CD14-positive monocyte (primary cell): ENCODE data around the gene PRKCA. TPM values are rescaled to one million over a fixed set of nuclear protein-coding genes. Genes with fewer than 3 reads are reported as not detected.

ENCODE experiments used
- DNase-seq, 3 donors: peaks; one replicate each; pipeline ENCODE4 v3.0.0-alpha.2; 2011 to 2022
- H2AFZ ChIP-seq: 2 replicates; pipeline ENCODE4 v1.6.0; 2012; ENCODE audit warnings: mild to moderate bottlenecking, low read depth, low read length, inconsistent platforms; ENCODE audit not compliant: insufficient read depth, poor library complexity, severe bottlenecking
- H3K27ac ChIP-seq, 2 donors: 1 replicate in 1 of 2; 2 replicates in 1 of 2; pipeline ENCODE4 v1.5.1; 2012 to 2013; ENCODE audit warnings: low read length in 2 of 2, control low read depth in 1 of 2, inconsistent platforms in 1 of 2, low read depth in 1 of 2, mild to moderate bottlenecking in 1 of 2
- H3K27me3 ChIP-seq, 2 donors: one replicate each; pipeline versions ENCODE4 v1.6.0 to v1.6.1; 2011 to 2013; ENCODE audit warnings: low read length in 2 of 2; ENCODE audit not compliant: control insufficient read depth in 2 of 2, insufficient read depth in 2 of 2
- H3K36me3 ChIP-seq, 2 donors: replicated peaks in 1 of 2; 1 replicate in 1 of 2; 2 replicates in 1 of 2; pipeline versions ENCODE4 v1.5.1 to v1.6.1; 2012 to 2013; ENCODE audit warnings: low read length in 2 of 2, control low read depth in 1 of 2, inconsistent platforms in 1 of 2, mild to moderate bottlenecking in 1 of 2; ENCODE audit not compliant: insufficient read depth in 2 of 2, control insufficient read depth in 1 of 2
- H3K4me1 ChIP-seq, 2 donors: 1 replicate in 1 of 2; 2 replicates in 1 of 2; pipeline versions ENCODE4 v1.5.1 to v1.6.1; 2012 to 2013; ENCODE audit warnings: low read length in 2 of 2, control low read depth in 1 of 2, inconsistent platforms in 1 of 2, mild to moderate bottlenecking in 1 of 2, moderate library complexity in 1 of 2; ENCODE audit not compliant: insufficient read depth in 2 of 2, control insufficient read depth in 1 of 2
- H3K4me2 ChIP-seq: replicated peaks from 2 replicates; pipeline ENCODE3; 2012; ENCODE audit warnings: low read length, moderate library complexity, mild to moderate bottlenecking; ENCODE audit not compliant: poor library complexity, severe bottlenecking; ENCODE audit errors: extremely low read depth
- H3K4me3 ChIP-seq, 3 experiments: fragments of 200-600 bp in 1 of 3; sonication (generic) in 1 of 3; replicated peaks in 1 of 3; 1 replicate in 2 of 3; 2 replicates in 1 of 3; pipeline ENCODE4 v1.5.1; 2011 to 2013; ENCODE audit warnings: low read length in 3 of 3, mild to moderate bottlenecking in 3 of 3, control low read depth in 2 of 3, low read depth in 2 of 3, inconsistent platforms in 1 of 3, moderate library complexity in 1 of 3
- H3K79me2 ChIP-seq: 2 replicates; pipeline ENCODE4 v1.6.0; 2012; ENCODE audit warnings: mild to moderate bottlenecking, control low read depth, inconsistent platforms, low read length, moderate library complexity; ENCODE audit not compliant: insufficient read depth
- H3K9ac ChIP-seq: 2 replicates; pipeline ENCODE4 v1.6.0; 2017; ENCODE audit warnings: low read length, mild to moderate bottlenecking; ENCODE audit not compliant: insufficient read depth, poor library complexity, severe bottlenecking
- H3K9me3 ChIP-seq, 2 donors: replicated peaks in 1 of 2; 1 replicate in 1 of 2; 2 replicates in 1 of 2; pipeline versions ENCODE4 v1.5.1 to v1.6.1; 2012 to 2013; ENCODE audit warnings: low read length in 2 of 2, control low read depth in 1 of 2; ENCODE audit not compliant: control insufficient read depth in 1 of 2, insufficient read depth in 1 of 2
- H4K20me1 ChIP-seq: 2 replicates; pipeline ENCODE4 v1.6.0; 2012; ENCODE audit warnings: mild to moderate bottlenecking, low read length, control low read depth, moderate library complexity; ENCODE audit not compliant: insufficient read depth
- H3K27ac Mint-ChIP-seq, 7 donors: one replicate each; pipeline ENCODE4 v1.8.0; 2020; ENCODE audit warnings: mild to moderate bottlenecking in 7 of 7, mixed read lengths in 7 of 7, moderate library complexity in 6 of 7, inconsistent platforms in 2 of 7
- H3K27me3 Mint-ChIP-seq, 3 donors: one replicate each; pipeline ENCODE4 v1.8.0; 2021 to 2022; ENCODE audit warnings: low read depth in 3 of 3, mild to moderate bottlenecking in 3 of 3, mixed read lengths in 3 of 3, moderate library complexity in 3 of 3, inconsistent platforms in 1 of 3
- H3K36me3 Mint-ChIP-seq, 2 donors: one replicate each; pipeline ENCODE4 v1.8.0; 2020; ENCODE audit warnings: mixed read lengths in 2 of 2, inconsistent platforms in 1 of 2, mild to moderate bottlenecking in 1 of 2
- H3K4me1 Mint-ChIP-seq: one replicate; pipeline ENCODE4 v1.8.0; 2020; ENCODE audit warnings: mild to moderate bottlenecking, mixed read lengths
- H3K4me3 Mint-ChIP-seq, 2 donors: one replicate each; pipeline ENCODE4 v1.8.0; 2020; ENCODE audit warnings: mild to moderate bottlenecking in 2 of 2, mixed read lengths in 2 of 2, moderate library complexity in 1 of 2
- H3K9me3 Mint-ChIP-seq, 7 donors: one replicate each; pipeline ENCODE4 v1.8.0; 2020 to 2022; ENCODE audit warnings: mixed read lengths in 7 of 7, mild to moderate bottlenecking in 6 of 7, moderate library complexity in 6 of 7, inconsistent platforms in 2 of 7
- WGBS: methylation state at CpG from one replicate; pipeline ENCODE4 v1.1.5; 2013; ENCODE audit warnings: missing lambda C conversion rate; ENCODE audit not compliant: insufficient coverage; 5-methylcytosine and 5-hydroxymethylcytosine counted together
- intact Hi-C, 2 donors: fragments of 100-400 bp; cut with micrococcal nuclease; formaldehyde crosslinking; loops; one replicate each; pipeline versions ENCODE4 v1.15.0 to v1.15.1; 2023
- polyA plus RNA-seq, 3 donors: library from polyadenylated mRNA; depleted of rRNA in 1 of 3; unstranded in 2 of 3; stranded (reverse) in 1 of 3; fragments of 300-500 nt in 2 of 3; fragments of >200 nt in 1 of 3; fragmentation: Illumina TruSeq in 2 of 3; gene quantifications; 1 replicate in 2 of 3; 2 replicates in 1 of 3; pipeline ENCODE4 v1.2.3, GENCODE V29; 2012 to 2021
- TF ChIP-seq, protein P1 (sequence below): fragments of 200-600 bp; IDR thresholded peaks from one replicate; pipeline ENCODE4 v1.8.0; 2022; ENCODE audit warnings: antibody characterized with exemption, mild to moderate bottlenecking

Gene PRKCA
- polyA plus RNA-seq, 3 donors = 0.22 to 7.1 (median 0.30) TPM

DNA sequence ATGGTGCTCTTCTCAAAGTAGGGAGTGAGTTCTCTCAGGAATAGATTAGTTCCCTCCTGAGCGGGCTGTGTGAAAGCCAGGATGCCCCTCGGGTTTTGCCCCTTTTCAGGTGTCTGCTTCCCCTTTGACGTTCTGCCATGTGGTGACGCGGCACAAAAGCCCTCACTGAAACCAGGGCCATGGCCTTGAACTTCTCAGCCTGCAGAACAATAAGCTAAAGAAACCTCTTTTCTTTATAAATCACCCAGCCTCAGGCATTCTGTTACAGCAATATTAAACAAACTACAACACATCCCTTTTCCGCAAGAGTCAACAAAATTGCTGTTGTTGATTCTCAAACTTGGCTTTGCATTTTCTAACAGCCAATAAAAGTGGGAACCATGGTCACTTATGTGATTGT is 517.1 kb downstream of the PRKCA start:
- Mint-ChIP-seq H3K9me3 (peaks cover 4 to 19% (median 10%) of the 10 kb centered on the region in 7 donors), H3K4me1 (no peaks in the 10 kb centered on the region), H3K27ac (peak overlapping the region in 1 of 7 donors; percentile 35), H3K27me3 (peaks cover 6 to 7% (median 6%) of the 10 kb centered on the region in 3 donors), H3K4me3 (no peak overlapping the region), H3K36me3 (no peaks in the 10 kb centered on the region)
- Histone ChIP-seq H2AFZ (no peak overlapping the region), H3K36me3 (no peaks in the 10 kb centered on the region), H3K9me3 (peaks cover 7 to 8% of the 10 kb centered on the region in 2 donors), H3K4me1 (no peaks in the 10 kb centered on the region), H3K79me2 (no peaks in the 10 kb centered on the region), H3K27ac (no peak overlapping the region), H3K27me3 (no peaks in the 10 kb centered on the region), H3K4me2 (no peak overlapping the region), H3K9ac (no peak overlapping the region), H4K20me1 (no peaks in the 10 kb centered on the region), H3K4me3 (no peak overlapping the region)
- TF ChIP-seq, protein P1, sequence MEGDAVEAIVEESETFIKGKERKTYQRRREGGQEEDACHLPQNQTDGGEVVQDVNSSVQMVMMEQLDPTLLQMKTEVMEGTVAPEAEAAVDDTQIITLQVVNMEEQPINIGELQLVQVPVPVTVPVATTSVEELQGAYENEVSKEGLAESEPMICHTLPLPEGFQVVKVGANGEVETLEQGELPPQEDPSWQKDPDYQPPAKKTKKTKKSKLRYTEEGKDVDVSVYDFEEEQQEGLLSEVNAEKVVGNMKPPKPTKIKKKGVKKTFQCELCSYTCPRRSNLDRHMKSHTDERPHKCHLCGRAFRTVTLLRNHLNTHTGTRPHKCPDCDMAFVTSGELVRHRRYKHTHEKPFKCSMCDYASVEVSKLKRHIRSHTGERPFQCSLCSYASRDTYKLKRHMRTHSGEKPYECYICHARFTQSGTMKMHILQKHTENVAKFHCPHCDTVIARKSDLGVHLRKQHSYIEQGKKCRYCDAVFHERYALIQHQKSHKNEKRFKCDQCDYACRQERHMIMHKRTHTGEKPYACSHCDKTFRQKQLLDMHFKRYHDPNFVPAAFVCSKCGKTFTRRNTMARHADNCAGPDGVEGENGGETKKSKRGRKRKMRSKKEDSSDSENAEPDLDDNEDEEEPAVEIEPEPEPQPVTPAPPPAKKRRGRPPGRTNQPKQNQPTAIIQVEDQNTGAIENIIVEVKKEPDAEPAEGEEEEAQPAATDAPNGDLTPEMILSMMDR = no peak
- 93% methylated on average over 6 of the region's 6 CpGs for WGBS
- DNase-seq = no peak
- intact Hi-C loops = no loop called here

DNA sequence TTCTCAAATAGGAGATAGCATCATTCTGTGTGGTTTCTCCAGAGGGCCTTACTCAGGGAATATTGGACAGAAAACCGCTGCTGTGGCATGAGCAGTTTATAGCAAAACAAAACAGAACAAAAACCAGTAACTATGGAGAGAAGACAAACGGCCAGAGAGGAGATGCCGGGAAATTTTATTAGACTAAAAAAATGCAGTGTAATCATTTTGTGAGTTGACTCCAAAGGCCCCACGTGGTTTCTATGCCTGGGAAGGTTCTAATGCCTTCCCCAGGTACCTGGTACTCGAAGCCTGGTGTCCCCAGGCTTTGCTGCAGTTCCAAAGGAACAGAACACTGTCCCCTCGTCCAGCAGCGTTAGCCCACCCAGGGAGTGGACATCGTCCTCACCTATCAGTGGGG is 519.6 kb downstream of the PRKCA start:
- no peaks in the 10 kb centered on the region for H3K36me3 Mint-ChIP-seq
- 69% methylated on average over 2 of the region's 8 CpGs for WGBS
- Histone ChIP-seq H3K27ac (no peak overlapping the region), H3K4me3 (no peak overlapping the region), H3K79me2 (no peaks in the 10 kb centered on the region), H3K9me3 (peaks cover 7 to 12% of the 10 kb centered on the region in 2 donors), H3K4me2 (no peak overlapping the region), H3K27me3 (no peaks in the 10 kb centered on the region), H4K20me1 (no peaks in the 10 kb centered on the region), H2AFZ (no peak overlapping the region), H3K36me3 (no peaks in the 10 kb centered on the region), H3K9ac (no peak overlapping the region), H3K4me1 (no peaks in the 10 kb centered on the region)
- H3K27me3 Mint-ChIP-seq = peaks cover 6 to 15% (median 10%) of the 10 kb centered on the region in 3 donors
- peaks cover 4 to 17% (median 10%) of the 10 kb centered on the region in 7 donors for H3K9me3 Mint-ChIP-seq
- intact Hi-C loops = no loop called here
- H3K4me1 Mint-ChIP-seq = no peaks in the 10 kb centered on the region
- no peak overlapping the region for H3K4me3 Mint-ChIP-seq
- DNase-seq = no peak
- TF ChIP-seq, protein P1 = no peak
- H3K27ac Mint-ChIP-seq = no peak overlapping the region
